Thyroid gland (tissue), 4 donors: ENCODE results near the gene MAGIX. TPM values are rescaled to one million over a fixed set of nuclear protein-coding genes. Genes with fewer than 3 reads are reported as not detected.

ENCODE experiments used
- DNase-seq, 2 donors: peaks; one replicate each; pipeline ENCODE4 v3.0.0-alpha.2; 2019
- H3K27ac ChIP-seq, 3 donors: fragments of 200-600 bp; sonication (generic); 1 replicate in 2 of 3; 2 replicates in 1 of 3; pipeline ENCODE4 v1.5.1; 2016 to 2019; ENCODE audit warnings: mild to moderate bottlenecking in 1 of 3, moderate library complexity in 1 of 3
- H3K27me3 ChIP-seq: fragments of 200-600 bp; sonication (generic); one replicate; pipeline ENCODE4 v1.5.1; 2019
- H3K36me3 ChIP-seq, 2 donors: fragments of 200-600 bp; sonication (generic); one replicate each; pipeline ENCODE4 v1.5.1; 2016 to 2019
- H3K4me1 ChIP-seq, 2 donors: fragments of 200-600 bp; sonication (generic); one replicate each; pipeline ENCODE4 v1.5.1; 2017 to 2019
- H3K4me3 ChIP-seq, 3 donors: fragments of 200-600 bp; sonication (generic); replicated peaks in 1 of 3; 1 replicate in 2 of 3; 2 replicates in 1 of 3; pipeline ENCODE4 v1.5.1; 2016; ENCODE audit warnings: mild to moderate bottlenecking in 1 of 3
- H3K9me3 ChIP-seq: fragments of 200-600 bp; sonication (generic); one replicate; pipeline ENCODE4 v1.5.1; 2017
- POLR2A ChIP-seq, 2 donors: fragments of 450-650 bp; IDR thresholded peaks; one replicate each; pipeline ENCODE4 v1.6.1; 2017; ENCODE audit warnings: antibody characterized with exemption in 2 of 2, mild to moderate bottlenecking in 2 of 2, moderate library complexity in 1 of 2
- WGBS, 2 donors: methylation state at CpG; one replicate each; pipeline ENCODE4 v1.1.5; 2017; 5-methylcytosine and 5-hydroxymethylcytosine counted together
- intact Hi-C: fragments of 100-400 bp; cut with DNase I; formaldehyde crosslinking; loops from one replicate; pipeline ENCODE4 v1.15.1; 2023
- total RNA-seq, 4 donors: library from RNA; depleted of rRNA; stranded (reverse); fragments of >200 nt; gene quantifications; one replicate each; pipeline ENCODE4 v1.2.3, GENCODE V29; 2016
- TF ChIP-seq, protein P1 (sequence below), 6 experiments: fragments of 200-600 bp in 3 of 6; fragments of 450-650 bp in 3 of 6; sonication (generic) in 3 of 6; IDR thresholded peaks; one replicate each; pipeline ENCODE4 v1.5.1; 2016 to 2019; ENCODE audit warnings: antibody characterized with exemption in 6 of 6, mild to moderate bottlenecking in 2 of 6, inconsistent platforms in 1 of 6, moderate library complexity in 1 of 6

MAGIX gene
- total RNA-seq, 4 donors from 2014 or later, result 16.5 to 40.9 (median 27.5) TPM

DNA sequence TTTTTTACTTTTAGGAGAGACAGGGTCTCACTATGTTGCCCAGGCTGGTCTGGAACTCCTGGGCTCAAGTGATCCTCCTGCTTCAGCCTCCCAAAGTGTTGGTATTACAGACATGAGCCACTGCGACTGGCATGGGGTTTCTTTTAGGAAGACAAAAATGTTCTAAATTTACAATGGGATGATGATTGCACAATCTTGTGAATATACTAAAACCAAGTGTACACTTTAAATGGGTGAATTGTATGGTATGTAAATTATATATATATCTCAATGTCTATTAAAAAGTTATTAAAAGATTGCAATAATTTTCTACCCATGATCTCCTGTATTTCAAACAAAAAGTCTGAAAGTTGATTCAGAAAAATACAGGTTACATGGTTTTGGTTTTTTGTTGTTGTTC lies 9.1 kb upstream of the MAGIX start:
- Histone ChIP-seq H3K27me3 (no peaks in the 10 kb centered on the region), H3K27ac (no peak overlapping the region), H3K4me1 (no peaks in the 10 kb centered on the region), H3K9me3 (no peaks in the 10 kb centered on the region), H3K4me3 (no peak overlapping the region), H3K36me3 (no peaks in the 10 kb centered on the region)
- TF ChIP-seq, protein P1, sequence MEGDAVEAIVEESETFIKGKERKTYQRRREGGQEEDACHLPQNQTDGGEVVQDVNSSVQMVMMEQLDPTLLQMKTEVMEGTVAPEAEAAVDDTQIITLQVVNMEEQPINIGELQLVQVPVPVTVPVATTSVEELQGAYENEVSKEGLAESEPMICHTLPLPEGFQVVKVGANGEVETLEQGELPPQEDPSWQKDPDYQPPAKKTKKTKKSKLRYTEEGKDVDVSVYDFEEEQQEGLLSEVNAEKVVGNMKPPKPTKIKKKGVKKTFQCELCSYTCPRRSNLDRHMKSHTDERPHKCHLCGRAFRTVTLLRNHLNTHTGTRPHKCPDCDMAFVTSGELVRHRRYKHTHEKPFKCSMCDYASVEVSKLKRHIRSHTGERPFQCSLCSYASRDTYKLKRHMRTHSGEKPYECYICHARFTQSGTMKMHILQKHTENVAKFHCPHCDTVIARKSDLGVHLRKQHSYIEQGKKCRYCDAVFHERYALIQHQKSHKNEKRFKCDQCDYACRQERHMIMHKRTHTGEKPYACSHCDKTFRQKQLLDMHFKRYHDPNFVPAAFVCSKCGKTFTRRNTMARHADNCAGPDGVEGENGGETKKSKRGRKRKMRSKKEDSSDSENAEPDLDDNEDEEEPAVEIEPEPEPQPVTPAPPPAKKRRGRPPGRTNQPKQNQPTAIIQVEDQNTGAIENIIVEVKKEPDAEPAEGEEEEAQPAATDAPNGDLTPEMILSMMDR (IDR thresholded peaks at IDR 0.05), result no peak
- TF ChIP-seq POLR2A (IDR thresholded peaks at IDR 0.05), result no peak
- intact Hi-C loops, result no loop called here
- DNase-seq, result no peak
- 100% methylated on average over 1 of the region's 1 CpG for WGBS, 2 donors

DNA sequence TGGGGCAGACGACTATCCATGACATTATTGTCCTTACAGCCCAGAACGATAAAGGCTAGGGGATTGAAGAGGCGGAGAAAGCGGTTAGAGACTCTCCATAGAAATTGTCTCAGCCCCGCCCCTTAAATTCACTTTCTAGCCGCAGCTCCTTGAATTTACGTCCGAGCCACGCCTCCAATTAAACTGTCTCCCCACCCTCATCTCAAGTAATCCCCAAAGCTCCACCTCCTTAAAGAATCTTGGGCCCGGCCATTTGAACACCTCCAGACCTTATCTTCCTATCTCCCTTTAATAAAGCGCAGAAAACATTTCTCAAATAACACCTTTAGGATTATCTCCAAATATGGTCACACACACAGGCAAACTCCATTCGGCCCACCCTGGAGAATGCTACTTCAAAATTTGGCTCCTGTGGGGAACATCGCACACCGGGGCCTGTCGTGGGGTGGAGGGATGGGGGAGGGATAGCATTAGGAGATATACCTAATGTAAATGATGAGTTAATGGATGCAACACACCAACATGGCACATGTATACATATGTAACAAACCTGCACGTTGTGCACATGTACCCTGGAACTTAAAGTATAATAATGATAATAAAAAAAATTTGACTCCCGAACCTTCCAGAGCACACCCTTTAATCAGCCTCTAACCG lies 7.2 kb upstream of the MAGIX start:
- peak in 1 of 2 donors; percentile 29 for TF ChIP-seq POLR2A (IDR thresholded peaks at IDR 0.05)
- TF ChIP-seq, protein P1 (IDR thresholded peaks at IDR 0.05), result no peak
- no peaks in the 10 kb centered on the region for H3K27me3 ChIP-seq
- peak; percentile 63 to 67 for DNase-seq

DNA sequence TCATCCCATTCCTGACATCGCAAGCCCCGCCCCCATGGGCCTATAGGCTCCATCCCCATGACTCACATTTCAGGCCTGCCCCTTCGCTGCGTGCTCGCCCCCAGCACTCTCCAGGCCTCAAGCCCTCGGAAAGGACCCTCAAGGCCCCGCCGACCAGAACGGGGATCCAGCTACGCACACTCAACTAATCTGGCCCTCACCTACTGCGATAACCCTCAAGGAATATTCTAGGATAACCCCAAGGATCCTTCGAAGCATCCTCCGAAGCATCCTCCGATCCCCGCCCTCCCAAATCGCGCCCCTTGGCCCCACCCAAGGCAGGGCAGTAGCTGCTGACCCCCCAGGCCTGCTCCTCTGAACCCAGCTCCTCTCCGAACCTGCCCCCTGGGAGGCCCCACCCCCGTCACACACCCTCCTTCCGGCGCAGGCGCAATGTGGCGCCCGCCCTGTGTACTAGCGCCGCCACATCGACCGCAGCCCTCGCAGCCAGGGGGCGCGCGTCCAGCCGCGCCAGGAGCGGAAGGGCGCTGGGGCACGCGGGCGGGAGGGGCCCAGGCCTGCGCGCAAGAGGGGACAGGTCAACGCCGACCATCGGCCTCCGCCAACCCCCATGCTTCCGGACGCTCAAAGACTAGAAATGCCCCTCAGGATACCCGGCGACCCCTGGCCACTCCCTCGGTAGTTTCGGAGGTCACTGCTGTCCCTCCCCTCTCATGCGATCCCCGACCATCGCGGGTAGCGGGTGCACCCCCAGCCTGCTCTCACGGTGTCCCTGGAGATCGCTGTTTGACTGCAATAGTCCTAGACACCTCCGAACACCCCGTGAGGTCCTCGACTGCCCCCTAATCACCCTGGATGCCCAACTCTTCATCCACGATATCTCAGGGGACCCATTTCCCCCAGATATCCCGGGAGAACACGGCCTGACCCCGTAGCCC lies 6.4 kb upstream of the MAGIX start:
- intact Hi-C loops, result no loop called here

More for the DNA sequence above, 7.2 kb upstream of the MAGIX start:
- Histone ChIP-seq H3K4me1 (no peaks in the 10 kb centered on the region), H3K36me3 (no peaks in the 10 kb centered on the region), H3K4me3 (peak overlapping the region in 1 of 3 donors; percentile 36), H3K9me3 (no peaks in the 10 kb centered on the region), H3K27ac (peak overlapping the region; percentile 69 to 94 (median 90))
- intact Hi-C loops, result no loop called here
- WGBS, 2 donors, result 3 to 7% methylated on average over 17 to 18 of the region's 18 CpGs

DNA sequence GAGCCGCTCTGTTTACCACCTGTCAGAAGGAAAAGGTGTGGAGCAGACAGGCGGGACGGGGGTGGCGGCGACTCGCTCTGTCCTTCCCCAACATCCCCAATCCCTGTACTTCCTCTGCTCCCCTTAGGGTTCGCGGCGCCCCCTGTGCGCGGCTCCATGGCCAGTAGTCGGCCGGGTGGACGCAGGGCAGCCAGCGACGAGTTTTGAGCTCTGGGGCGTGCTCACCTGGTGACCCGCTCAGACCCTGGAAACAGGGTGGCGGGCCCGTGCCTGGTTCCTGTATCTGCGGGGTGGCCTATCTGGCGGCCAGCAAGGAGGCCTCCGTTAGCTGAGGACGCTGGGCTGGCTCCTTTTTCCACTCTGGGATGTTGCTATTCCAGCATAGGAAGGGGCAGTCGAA lies 5.4 kb upstream of the MAGIX start:
- intact Hi-C loops, result no loop called here
- Histone ChIP-seq H3K27ac (no peak overlapping the region), H3K9me3 (no peaks in the 10 kb centered on the region), H3K27me3 (no peaks in the 10 kb centered on the region), H3K4me1 (no peaks in the 10 kb centered on the region), H3K36me3 (no peaks in the 10 kb centered on the region), H3K4me3 (no peak overlapping the region)
- 81% methylated on average over 14 of the region's 25 CpGs; no CpG with 5 or more reads in 1 of the 2 donors for WGBS, 2 donors
- TF ChIP-seq, protein P1 (IDR thresholded peaks at IDR 0.05), result no peak
- TF ChIP-seq POLR2A (IDR thresholded peaks at IDR 0.05), result no peak
- DNase-seq, result no peak

More for the DNA sequence above, 6.4 kb upstream of the MAGIX start:
- H3K27me3 ChIP-seq, result no peaks in the 10 kb centered on the region
- no peaks in the 10 kb centered on the region for H3K9me3 ChIP-seq
- no peaks in the 10 kb centered on the region for H3K4me1 ChIP-seq
- no peaks in the 10 kb centered on the region for H3K36me3 ChIP-seq
- TF ChIP-seq, protein P1 (IDR thresholded peaks at IDR 0.05), result peak; percentile 24 to 82 (median 56)
- peak in 1 of 2 donors; percentile 73 for TF ChIP-seq POLR2A (IDR thresholded peaks at IDR 0.05)
- 4% methylated on average over 9 to 10 of the region's 65 CpGs for whole genome bisulfite sequencing, 2 donors
- peak; percentile 88 for DNase-seq
- peak overlapping the region; percentile 69 to 94 (median 90) for H3K27ac ChIP-seq
- peak overlapping the region in 1 of 3 donors; percentile 36 for H3K4me3 ChIP-seq
